ENCODE results near the gene RILPL2.
"Not testable (repeated sequence)": the region's sequence is repeated elsewhere in the genome, so short reads cannot be mapped to it uniquely, and the experiment has no call there.

The RILPL2 gene

GRCh38 chr12:123401753-123402683 lies 34.5 kb downstream of the RILPL2 start:
- no peak for DNase-seq

- no peak for DNase-seq
These were observed 37.2 kb downstream of the RILPL2 start for GRCh38 chr12:123399255-123399617.

GRCh38 chr12:123398550-123399254 lies 37.8 kb downstream of the RILPL2 start:
- no peak for DNase-seq

- no peak for DNase-seq
These were observed 38.3 kb downstream of the RILPL2 start for GRCh38 chr12:123398177-123398549.

GRCh38 chr12:123397400-123397799 lies 39.1 kb downstream of the RILPL2 start:
- DNase-seq, result no peak

- no peak for DNase-seq
These were observed 39.5 kb downstream of the RILPL2 start for GRCh38 chr12:123396954-123397353.

GRCh38 chr12:123396543-123396942 lies 39.9 kb downstream of the RILPL2 start:
- no peak for DNase-seq

- DNase-seq, result no peak
These were observed 41.2 kb downstream of the RILPL2 start for GRCh38 chr12:123395236-123395635.

- no peak for DNase-seq
These were observed 42.7 kb downstream of the RILPL2 start for GRCh38 chr12:123393747-123394146.

- no peak for DNase-seq
These were observed 44.7 kb downstream of the RILPL2 start for GRCh38 chr12:123391546-123392343.

GRCh38 chr12:123390498-123391426 lies 45.7 kb downstream of the RILPL2 start:
- no peak for DNase-seq

GRCh38 chr12:123389560-123390351 lies 46.7 kb downstream of the RILPL2 start:
- DNase-seq, result peak; percentile 26

- DNase-seq, result no peak
These were observed 47.4 kb downstream of the RILPL2 start for GRCh38 chr12:123388951-123389559.

GRCh38 chr12:123388177-123388950 lies 48.1 kb downstream of the RILPL2 start:
- DNase-seq, result peak; percentile 65

GRCh38 chr12:123387508-123388176 lies 48.8 kb downstream of the RILPL2 start:
- DNase-seq, result no peak

- DNase-seq, result not testable (repeated sequence)
These were observed 50.9 kb downstream of the RILPL2 start for GRCh38 chr12:123385536-123385935.

- no peak for DNase-seq
These were observed 51.5 kb downstream of the RILPL2 start for GRCh38 chr12:123384994-123385376.

- no peak for DNase-seq
These were observed 52.0 kb downstream of the RILPL2 start for GRCh38 chr12:123384318-123384993.

GRCh38 chr12:123382684-123383083 lies 53.8 kb downstream of the RILPL2 start:
- no peak for DNase-seq
